Activated CD8-positive, alpha-beta memory T cell treated with anti-CD3 and anti-CD28 coated beads for 48 hours (primary cell): Measurements from ENCODE around the gene MBTD1.
"Not testable (repeated sequence)": the region's sequence is repeated elsewhere in the genome, so short reads cannot be mapped to it uniquely, and the experiment has no call there.

Experiments
- DNase-seq, 3 experiments: peaks; one replicate each; pipeline ENCODE4 v3.0.0-alpha.2; 2020; ENCODE audit warnings: low read depth in 2 of 3, low spot score in 2 of 3

MBTD1 gene

DNA sequence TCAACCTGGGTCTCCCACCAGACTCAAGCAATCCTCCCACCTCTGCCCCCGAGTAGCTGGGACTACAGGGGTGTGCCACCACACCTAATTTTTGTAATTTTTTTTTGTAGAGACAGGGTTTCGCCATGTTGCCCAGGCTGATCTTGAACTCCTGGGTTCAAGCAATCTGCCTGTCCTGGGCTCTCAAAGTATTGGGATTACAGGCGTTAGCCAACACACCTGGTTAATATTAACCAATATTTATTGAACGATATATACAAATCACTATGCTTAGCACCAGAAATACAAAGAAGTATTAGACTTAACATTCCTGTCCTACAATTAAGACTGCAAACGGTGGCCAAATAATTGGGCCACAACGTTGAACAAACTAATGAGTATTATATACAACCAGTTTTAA, 4.2 kb downstream of the MBTD1 start:
- no peak for DNase-seq

DNA sequence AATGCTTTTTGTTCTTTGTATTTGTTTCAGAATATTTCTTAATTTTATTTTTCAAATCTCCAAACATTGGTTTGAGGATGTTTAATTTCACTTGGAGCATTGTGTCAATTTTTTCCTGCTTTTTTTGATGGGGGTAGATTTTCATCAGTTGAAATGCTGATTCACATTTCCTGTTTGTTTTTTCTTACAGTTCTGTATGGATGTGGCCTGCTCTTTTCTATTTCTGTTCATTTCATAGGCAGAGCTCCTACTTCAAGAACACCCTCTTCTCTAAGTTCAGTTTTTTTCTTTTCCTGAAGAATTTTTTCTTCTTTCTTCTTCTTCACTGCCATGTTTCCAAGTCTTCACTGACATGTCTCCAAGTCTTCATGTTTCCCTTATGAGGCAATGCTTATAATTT, 8.8 kb downstream of the MBTD1 start:
- DNase-seq = no peak

DNA sequence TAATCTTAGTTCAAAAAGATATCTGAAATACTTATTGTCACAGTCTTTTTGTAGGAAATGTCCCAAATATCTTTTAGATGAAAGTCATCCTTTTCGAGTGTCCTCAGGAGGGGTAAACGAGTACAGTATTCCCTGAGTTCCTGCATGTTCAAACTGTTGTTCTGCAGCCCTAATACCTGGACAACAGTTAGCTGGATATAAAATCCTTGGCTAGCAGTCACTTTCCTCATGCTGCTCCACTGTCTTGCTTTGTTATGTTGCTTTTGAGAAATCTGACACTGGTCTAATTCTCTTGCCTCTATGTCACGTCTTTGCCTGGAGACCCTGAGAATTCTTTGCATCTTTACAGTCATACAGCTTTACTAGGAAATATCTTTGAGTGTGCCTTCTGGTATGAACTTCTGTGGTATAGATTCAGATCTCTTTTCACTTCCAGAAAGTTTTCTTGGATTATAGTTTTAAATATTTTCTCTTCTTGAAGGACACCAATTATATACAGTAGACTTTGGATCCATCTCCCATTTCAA, 9.5 kb downstream of the MBTD1 start:
- no peak for DNase-seq

DNA sequence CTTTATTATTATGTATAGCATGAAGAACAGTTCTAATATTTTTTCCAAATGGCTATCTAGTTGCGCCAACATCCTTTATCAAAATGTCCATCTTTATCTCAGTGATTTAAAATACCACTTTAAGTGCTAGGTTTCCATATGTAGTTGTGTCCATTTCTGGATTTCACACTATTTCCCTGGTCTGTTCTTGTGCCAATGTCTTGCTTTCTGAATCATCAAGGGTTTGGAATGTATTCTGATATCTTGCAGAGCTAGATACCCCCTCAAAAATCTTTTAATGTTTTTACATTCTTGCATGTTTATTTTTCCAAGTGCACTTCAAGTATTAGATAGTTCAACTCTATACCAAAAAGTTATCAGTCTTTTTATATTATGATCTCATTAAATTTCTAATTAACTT, 14.3 kb downstream of the MBTD1 start:
- no peak for DNase-seq

DNA sequence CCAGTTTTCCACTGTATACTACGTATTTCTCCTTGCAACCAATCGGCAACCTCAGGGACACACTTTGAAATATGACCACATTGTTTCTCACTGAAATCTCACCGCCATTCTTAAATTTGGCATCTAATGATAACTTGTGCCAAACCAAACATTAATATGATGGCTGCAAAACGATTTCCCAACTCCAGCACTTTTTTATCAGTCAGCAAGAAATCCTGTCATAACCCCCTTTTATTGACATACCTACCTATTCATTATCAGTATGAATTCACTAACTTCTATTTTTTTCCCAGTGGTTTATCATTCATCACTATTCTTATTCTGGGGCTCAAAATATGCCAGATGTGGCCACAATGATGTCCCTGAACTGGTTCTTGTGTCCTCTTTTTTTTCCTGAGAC, 15.8 kb downstream of the MBTD1 start:
- no peak for DNase-seq

DNA sequence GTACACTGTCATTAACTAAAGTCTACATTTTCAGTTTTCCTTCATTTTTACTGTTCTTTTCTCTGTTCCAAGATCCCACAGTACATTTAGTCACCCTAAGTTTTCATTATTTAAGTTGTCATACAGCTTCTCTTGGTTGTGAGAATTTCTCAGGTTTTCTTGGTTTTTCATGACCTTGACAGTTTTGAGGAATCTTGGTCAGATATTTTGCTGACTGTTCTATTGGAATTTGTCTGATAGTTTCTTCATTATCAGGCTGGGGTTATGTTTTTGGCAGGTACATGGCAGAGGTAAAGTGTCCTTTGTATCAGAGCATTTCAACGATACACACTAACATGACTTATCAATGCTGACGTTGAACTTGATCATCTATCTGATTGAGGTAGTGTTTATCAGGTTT, 19.6 kb downstream of the MBTD1 start:
- no peak for DNase-seq

DNA sequence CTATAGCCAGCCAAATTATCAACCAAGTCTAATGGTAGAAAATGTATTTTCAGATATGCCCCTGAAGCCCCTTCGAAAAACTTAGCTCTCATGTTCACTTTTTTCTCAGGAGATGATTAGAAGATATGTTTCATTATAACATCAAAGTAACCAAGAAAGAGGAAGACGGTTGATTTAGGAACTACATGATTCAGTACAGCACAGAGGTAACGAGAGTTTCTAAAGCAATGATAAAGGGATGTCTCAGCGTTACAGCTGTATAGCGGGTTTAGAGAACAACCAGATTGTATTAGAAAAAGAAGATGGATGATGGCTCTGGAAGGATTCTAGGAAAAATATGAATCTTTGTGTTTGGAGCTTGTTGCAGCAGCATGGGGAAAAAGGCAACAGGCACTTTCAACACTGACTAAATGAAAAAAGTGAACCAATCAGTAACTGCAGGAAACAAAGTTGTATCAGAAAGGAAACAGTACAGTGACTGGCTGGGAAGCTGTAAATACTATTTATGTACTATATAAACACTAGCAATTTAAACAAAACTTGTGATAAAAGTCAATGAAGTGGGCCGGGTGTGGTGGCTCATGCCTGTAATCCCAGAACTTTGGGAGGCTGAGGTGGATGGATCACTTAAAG, 21.5 kb downstream of the MBTD1 start:
- no peak for DNase-seq

DNA sequence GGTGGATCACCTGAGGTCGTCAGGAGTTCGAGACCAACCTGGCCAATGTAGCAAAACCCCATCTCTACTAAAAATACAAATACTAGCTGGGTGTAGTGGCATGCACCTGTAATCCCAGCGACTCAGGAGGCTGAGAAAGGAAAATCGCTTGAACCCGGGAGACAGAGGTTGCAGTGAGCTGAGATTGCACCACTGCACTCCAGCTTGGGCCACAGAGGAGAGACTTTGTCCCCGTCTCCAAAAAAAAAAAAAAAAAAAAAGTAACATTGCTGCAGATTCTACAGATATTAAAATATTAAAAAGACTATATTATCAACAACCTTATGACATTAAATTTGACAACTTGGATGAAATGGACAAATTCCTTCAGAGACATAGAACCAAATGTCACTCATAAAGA, 25.7 kb downstream of the MBTD1 start:
- DNase-seq = no peak

DNA sequence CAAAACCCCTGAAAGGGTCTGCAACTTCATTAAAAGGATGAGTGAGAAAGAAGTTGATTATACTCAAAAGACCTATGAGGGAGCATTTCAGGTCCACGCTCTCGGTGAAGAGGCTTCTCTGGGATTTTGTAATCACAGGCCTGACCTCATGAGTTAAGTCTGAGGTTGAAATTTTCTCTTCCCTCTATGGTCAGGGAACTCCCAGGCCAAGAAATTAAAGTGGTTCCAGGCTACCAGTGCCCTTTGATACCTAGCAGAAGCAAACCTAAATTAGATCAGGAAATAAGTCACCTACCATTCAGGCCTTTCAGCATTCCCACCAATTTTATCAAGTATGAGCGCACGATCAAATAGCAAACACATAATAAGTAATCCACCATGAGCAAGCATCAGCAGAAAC, 27.9 kb downstream of the MBTD1 start:
- DNase-seq = no peak

DNA sequence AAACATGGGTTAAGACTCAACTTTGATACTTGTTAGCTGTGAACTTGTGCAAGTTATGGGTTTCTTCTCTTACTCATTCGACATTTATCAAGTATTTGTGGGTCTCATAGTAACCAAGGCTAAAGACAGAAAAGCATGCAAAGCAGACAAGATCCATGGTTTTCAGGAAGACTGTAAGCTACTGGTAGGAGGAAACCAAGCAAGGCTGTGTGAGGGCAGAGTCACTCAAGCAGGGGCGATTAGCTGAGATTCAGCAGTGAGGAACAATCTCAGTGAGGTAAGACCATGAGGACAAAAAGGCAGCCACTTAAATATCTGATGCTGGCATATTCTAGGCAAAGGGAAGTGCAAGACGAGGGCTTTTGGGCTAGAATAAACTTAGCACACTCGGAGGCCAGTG, 29.5 kb downstream of the MBTD1 start:
- DNase-seq = no peak

DNA sequence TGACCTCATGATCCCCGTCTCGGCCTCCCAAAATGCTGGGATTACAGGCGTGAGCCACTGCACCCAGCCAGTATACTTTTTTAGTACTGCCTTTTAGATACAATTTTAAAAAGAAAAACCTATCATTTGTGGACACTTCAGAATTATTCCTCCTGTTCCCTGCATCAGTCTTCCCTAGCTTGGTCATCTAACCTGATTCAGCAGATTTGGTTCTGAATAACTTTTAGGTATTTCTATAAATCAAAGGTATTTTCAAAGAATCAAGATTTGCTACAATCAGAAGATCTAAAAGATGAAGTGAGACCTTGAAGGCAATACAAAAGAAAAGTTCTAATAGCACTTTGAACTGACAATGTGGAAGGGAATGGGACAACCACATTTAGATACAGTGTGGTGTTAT, 30.0 kb downstream of the MBTD1 start:
- DNase-seq = no peak

DNA sequence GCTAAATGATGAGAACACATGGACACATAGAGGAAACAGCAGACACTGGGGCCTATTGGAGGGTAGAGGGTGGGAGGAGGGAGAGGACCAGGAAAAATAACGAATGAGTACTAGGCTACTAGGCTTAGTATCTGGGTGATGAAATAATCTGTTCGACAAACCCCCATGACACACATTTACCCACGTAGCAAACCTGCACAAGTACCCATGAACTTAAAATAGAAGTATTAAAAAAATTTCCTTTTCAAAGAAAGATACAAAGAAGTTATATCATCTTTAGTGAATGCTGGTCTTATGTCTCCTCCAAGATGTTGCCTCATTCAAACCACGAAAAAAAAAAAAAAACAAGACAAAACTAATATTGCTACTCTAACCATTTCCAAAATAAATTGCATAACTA, 31.7 kb downstream of the MBTD1 start:
- DNase-seq = no peak

DNA sequence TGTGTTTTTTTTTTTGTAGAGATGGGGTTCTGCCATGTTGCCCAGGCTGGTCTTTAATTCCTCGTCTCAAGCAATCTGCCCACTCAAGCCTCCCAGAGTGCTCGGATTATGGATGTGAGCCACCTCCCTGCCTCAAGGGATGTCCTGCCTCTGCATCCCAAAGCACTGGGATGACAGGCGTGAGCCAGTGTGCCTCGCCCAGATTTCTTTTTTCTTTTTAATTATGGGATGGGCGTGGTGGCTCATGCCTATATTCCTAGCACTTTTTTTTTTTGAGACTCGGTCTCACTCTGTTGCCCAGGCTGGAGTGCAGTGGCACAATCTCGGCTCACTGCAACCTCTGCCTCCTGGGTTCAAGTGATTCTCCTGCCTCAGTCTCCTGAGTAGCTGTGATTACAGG, 34.3 kb downstream of the MBTD1 start:
- not testable (repeated sequence) for DNase-seq

DNA sequence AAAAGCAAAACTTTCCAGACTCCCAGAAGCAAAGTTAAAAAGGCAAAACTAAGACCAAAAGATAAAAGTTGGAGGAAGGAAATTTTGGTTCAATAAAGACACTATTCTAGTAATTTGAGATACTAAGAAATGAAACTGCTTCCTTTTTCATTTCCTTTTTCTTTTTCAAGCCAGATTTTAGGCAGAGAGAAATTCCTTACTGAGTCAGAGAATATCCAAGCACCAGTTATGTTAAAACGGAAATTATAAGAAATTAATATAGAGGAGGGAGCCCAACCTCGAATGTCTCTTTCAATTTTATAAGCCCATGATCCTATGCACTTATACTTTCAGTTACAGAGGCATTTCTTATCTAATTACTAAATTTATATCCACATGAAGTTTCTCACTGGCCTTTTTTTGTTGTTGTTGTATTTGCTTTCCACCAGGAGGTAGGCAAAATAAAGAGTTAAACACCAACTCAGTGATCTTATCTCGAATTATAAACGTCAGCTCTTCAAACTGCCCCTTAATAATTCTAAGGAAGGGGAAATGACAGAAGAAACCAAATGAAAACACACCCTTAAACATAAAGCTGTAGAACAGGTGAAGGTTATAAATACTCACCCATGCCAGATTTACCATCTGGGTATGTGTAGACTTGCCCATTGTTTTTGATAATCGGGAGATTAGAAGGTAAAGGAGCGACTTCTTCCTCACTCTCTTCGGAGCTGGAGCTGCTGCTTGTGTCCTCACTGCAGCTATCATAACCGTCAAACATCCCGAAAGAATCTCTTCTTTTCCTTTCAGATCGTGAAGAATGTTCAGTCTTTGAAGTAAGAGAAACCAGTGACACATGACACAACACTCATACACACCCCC, 35.2 kb downstream of the MBTD1 start:
- DNase-seq = no peak

DNA sequence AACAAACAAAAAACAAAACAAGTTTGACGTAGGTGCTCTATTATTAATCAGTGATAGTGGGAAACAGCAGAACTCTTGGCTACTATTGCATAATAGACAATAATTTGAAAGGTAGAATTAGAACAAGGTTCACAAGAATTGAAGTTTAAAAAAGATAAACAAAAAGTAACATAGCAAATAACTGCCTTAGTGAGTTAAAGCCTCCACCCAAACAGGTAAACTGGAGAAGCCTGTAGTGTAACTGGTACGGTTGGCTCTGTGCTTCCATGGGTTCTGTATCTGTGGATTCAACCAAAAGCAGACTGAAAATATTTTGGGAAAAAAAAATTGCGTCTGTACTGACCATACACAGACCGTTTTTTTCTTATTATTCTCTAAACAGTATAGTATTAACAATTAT, 38.5 kb downstream of the MBTD1 start:
- no peak for DNase-seq

DNA sequence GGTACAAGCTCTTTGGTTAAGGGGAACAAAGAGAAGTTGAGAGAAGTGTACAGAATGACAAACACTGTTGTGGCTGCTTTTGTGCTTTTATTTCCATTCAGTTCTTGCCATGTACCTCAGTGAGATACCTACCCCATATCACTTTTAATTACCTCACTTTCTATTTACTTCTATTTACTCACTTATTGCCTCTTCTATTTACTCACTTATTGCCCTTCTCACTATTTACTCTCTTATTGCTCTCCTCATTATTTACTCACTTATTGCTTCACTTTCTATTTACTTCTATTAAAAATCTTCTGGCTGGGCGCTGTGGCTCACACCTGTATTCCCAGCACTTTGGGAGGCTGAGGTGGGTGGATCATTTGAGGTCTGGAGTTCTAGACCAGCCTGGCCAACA, 41.9 kb downstream of the MBTD1 start:
- DNase-seq = no peak

DNA sequence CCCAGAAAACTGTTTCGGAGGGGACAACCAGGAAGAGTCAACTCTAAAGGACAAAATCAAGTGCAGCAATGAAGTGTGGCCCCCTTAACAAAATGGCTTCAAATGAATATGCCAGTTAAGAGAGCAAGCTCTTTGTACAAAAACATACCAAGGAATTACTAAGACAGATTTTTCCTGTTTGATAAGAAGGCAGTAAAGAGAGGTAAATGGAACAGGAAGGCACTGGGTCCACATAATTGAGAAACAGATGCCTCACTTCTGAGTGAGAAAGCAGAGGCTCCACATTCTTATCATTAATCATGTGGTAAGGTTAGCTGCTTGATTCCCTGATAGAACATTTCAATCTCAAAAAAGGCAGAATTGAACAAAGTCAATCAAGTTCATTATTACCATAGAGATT, 44.9 kb downstream of the MBTD1 start:
- DNase-seq = no peak

DNA sequence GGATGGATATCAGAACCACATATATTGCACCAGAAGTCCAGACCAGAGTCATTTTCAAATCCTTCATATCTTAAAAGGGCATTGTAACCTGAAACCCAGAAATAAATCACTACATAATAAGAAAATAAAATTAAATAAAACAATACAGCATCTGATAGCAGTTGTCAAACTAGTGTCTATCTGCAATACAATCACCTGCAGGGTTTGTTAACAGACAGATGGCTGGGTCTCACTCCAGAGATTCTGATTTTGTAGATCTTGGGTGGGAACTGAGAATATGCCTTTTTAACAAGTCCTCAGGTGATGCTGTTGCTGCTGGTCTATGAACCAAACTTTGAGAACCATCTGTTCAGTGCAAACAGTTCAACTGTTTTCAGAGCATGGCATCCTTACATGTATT, 56.0 kb downstream of the MBTD1 start:
- DNase-seq = no peak

DNA sequence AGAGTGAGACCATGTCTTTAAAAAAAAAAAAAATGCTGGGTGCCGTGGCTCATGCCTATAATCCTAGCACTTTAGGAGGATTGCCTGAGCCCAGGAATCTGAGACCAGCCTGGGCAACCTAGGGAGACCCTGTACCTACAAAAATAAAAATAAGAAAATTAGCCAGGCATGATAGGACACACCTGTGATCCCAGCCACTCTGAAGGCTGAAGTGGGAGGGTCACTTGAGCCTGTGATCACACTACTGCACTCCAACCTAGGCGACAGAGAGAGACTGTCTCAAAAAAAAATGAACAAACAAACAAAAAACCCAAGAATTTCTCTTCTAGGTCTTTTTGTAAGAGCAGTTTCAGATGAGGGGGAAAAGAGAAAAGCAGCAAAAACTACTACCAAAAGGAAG, 59.0 kb downstream of the MBTD1 start:
- DNase-seq = no peak

DNA sequence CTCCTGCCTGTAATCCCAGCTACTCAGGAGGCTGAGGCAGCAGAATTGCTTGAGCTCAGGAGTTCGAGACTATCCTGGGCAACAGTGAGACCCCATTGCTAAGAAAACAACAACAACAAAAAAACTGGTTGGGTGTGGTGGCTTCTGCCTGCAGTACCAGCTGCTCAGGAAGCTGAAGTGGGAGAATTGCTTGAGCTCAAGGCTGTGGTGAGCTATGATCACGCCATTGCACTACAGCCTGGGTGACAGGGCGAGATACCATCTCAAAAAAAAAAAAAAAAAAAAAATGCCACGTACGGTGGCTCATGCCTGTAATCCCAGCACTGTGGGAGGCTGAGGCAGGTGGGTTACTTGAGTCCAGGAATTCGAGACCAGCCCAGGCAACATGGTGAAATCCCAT, 59.6 kb downstream of the MBTD1 start:
- no peak for DNase-seq

DNA sequence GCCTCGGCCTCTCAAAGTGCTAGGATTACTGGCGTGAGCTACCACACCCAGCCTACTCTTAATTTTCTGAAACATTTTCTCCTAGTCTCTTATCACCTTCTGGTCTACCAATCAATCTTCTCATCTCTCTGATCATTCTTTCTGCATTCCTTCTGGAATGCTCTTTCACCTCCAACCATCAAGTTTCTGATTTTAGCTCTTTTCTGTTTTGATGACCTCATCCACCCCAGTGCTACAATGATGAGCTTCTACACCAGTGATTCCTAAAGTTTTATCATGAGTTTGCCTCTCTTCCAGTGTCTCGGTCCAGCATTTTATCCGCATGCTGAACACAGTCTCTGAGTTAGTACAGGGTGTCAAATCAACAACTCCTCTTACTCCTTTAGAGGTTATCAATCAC, 62.1 kb downstream of the MBTD1 start:
- no peak for DNase-seq

DNA sequence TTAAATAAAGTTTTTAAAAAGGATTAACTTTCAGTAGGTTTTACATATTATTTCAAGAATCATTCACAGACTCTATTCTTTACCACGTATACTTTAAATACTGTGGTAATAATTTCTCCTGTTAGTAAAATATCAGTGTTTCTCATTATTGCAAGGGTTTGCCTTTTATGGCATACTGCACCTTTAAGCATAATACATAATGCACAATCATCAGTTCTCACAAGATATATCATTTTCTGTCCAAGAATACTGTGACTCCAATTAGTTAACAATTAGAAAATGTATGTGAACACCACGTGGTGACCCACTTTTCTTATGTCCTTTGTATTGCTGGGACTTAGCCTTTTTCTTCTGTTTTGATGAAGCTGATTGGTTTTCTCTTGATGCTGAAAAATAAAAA, 68.0 kb downstream of the MBTD1 start:
- DNase-seq = no peak

DNA sequence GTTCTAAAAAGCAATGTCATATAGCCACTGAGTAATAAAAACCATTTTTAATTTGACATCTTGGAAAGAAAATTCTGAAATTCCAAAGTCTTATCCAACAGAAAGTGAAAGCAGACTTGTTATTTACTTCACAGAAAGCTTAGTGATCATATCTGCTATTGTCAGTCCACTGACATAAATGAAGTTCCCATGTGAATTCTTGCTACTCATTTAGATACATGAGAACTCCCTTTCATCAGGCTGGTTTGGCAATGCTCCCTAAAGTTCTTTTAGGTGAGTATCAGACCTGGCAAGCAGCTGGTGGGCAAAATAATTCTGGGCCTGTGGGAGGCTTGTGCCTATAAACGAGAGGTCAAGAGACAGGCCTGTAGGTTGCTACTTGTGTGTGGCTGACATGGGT, 70.2 kb downstream of the MBTD1 start:
- no peak for DNase-seq
